Ramos (cell line): ENCODE results near the gene TBX15.
"Not testable (repeated sequence)": the region's sequence is repeated elsewhere in the genome, so short reads cannot be mapped to it uniquely, and the experiment has no call there.

ENCODE experiments used
- in situ Hi-C: fragments of 300-500 bp; cut with MboI; formaldehyde crosslinking; loops from one replicate; pipeline ENCODE4 v1.14.3; 2022; ENCODE audit warnings: low sequenced_read_pairs; ENCODE audit not compliant: unreplicated experiment

The TBX15 gene

DNA sequence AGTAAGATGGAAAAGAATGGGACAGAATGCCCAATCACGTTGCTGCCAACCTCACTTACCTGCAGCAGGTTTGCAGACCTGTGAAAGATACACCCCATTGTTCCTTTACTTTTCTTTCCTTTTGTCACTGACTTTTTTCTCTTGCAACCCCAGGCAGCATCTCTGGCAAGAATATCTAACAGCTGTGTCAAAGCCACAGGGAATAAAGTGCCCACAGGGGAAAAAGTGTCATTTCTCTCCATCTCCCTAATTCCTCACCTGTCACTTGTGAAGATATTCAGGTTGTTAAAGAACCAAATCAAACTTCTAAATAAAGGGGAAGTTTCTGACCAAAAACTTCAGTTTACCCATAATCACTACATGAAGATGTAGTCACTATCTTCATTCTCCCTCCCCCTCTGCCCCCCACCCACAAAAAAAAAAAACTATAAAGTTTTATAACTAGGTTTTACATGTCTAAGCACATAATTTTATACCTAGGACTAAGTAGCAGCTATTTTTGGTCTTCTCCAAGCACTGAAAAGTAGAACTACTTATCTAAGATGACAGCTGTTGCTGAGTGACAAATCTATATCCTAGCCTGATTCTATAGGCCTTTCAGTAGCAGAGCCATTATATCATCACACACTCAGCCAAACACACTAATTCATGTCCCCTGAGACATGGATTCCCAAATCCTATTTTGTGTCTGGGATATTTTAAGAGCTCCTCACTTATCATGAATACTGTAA lies 54.9 kb downstream of the TBX15 start:
- in situ Hi-C loops = no loop called here

DNA sequence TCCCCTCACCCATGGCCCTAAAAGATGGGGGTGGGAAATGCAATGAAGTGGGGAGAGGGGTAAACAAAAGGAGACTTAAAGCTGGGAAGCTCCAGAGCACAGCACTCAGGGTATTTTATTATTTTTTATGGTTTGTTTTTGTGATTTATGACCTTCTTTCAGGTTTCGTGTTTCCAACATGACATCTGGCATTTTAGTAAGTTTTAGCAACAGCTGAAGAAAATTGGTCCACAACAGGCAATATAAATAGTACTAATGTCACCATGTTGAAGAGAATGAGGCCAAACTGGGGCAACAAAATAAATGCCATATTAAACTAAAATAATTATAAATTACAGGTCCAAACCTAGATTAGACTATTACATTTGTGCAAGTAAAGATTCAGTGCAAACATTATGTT lies 56.3 kb downstream of the TBX15 start:
- in situ Hi-C loops = no loop called here

DNA sequence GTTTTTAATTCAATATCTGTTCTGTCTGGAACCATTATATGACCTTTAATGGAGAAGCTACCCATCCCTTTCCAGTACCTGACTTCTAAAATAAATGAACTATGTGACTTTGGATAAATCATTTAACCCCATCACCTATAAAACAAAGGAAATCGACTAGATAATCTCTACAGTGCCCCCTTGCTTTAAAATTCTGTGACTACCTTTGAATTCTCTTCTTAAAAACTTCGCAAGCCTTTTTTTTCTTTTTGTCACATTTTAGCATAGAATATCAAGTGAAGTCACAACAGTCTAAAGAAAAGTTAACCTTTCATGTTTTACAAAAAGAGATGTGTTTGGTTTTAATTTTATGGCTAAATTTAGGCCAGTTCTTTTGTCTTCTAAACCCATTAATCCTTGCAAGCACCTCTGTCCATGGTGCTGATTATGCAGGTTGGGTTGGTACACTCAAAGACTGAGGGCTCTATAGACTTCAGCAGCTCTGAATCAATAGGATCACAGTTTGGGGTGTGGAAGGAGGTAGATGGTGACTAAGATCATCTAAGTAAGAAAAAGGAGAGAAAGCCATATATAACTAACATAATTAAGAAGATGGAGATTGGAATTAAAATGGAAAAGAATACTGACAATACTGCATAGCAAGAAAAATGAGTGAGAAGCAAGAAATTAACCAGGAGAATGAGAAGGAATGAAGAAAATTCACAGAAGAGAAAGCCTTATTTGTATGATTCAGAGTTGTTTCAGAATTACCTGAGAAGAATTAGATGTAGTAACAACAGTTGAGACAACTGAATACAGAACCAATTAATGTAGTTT lies 59.2 kb downstream of the TBX15 start:
- in situ Hi-C loops = no loop called here

DNA sequence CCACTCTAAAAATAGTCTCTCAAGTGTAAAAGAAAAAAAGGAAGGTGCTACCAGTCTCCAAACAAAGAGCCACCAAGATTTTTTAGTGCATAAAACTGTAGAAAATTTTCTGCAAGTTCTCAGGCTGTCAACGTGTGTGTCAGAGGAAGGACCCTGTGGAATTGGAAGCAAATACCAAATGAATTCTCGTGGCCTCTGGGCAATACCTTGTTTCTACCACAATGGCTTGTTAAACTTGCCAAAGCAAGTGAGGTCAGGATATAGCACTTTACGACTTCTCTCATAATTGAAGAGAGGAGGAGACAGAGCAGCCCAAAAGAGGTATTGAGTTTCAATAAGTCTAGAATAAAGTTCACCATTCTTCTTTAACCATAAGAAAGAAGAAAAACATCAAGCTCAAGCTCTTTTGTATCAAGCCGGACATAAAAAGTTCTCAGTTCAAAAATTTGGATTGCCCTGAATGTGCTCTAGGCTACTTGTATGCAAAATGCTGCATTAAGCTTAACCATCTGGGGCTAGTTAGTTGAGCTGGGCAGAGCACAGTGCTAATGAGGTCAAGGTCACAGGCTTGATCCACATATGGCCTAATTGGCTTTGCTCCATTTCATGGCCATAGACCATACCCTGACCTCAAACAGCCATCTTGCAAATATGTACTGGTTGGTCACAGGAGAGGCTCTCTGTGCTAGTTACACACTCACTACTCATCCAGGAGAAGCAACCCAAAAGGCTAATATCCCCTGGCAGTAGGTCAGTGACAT lies 60.5 kb downstream of the TBX15 start:
- in situ Hi-C loops = no loop called here

DNA sequence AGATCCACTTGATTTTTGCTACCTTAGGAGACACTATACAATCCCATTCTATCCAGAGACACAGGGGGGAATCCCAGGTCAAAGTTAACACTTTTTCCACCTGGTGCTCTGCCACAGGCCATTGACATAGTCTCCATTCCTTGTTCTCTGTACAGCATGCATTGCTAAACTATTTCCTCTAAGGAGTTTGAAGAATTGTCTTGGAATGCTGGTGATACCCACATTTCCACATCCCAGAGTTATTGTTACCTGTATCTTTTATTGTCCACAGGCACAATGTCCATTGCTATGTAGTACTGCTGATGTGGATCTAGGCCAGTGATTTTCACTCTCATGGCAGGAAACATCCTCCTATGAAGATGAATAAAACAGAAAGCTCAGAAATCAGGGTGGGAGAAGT lies 61.9 kb downstream of the TBX15 start:
- in situ Hi-C loops = no loop called here

DNA sequence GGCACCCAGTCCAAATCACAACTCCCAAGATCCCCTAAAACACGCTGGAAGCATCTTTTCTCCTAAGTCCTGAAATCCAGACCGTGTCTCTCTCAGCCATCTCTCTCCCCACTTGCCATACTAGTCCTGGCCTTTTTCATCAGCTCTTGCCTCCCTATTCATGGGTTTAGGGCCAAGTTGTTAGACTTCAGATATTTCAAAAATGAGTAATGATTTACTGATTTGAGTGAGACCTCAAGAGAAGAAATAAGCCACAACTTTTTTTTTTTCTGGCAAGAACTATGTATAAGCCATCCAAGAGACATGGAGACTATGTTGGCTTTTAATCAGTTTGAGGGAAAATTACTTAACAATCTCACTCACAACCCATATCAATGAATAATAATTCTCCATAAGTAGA lies 62.5 kb downstream of the TBX15 start:
- in situ Hi-C loops = no loop called here

DNA sequence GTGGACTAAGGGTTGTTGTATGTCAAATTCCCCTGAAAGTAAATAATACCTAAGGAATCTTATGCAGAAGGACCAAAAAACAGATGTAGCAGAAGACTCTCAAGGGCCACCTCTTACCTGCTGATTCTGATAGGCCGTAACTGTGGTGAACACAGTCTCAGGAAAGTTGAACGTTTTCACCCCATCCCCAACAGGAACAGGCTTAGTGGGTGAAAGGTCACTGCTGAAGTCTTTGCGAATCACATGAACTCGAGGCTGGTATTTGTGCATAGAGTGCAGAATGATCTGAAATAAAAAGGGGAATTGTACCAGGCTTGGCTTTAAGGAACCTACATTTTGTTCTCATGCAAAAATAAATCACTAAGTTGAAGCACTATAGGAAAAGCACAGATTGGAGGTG lies 64.8 kb downstream of the TBX15 start:
- in situ Hi-C loops = no loop called here

DNA sequence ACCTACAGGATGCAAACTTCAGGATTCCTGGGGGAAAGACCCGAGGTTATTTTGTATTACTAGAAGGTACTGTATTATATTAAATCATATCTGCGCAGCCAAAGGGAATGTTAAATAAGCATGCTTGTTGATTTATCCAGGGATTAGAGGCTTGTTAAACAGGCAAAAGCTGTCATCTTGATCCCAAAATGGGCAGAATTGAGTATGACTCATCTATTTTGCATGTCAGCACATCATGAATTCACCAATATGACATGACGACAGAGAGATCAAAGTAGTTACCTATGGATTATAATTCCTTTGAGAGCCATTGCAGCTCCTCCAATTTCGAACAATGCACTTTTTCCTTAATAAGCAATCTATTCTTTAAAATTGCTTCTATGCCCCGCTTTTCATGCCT lies 66.1 kb downstream of the TBX15 start:
- in situ Hi-C loops = no loop called here

DNA sequence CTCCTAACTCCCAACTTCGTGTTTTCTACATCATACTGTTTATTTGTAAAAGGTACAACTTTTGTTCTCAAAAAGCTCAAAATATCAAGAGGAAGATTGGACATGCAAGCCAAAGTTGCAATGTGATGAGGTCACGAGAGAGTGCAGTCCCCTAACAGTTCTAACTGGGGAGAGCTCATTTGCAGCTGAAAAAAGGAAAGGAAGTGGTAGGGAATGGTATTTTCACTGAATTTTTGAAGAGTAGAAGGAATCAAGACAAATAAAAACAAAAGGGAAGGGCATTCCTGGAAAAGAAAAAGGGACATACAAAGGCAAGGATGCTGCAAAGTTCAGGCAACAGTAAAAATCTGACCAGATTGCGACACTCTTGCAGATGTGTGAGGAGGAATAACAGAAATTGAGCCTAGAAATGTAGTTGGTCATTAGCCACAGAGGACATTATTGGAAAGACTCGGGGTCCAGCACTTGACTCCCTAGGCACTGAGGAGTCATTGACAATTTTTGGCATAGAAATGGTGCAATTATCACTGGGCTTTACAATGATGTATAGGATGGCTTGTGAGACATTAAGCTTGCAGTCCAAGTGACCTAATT lies 67.9 kb downstream of the TBX15 start:
- in situ Hi-C loops = no loop called here

DNA sequence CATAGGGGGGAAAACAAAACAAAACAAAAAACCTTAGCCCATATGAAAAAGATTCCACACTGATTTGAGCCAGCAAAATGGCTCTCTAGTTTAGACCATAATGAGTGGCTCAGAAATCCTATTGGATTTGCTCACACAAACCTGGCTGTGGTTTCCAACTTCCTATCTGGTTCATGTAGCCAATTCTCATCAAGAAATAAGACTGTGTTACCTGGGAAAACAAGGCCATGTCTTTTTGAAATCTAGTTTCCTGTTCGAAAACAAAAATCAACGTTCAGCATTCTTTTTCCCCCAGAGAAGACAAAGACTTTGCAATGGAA lies 69.2 kb downstream of the TBX15 start:
- in situ Hi-C loops = no loop called here

DNA sequence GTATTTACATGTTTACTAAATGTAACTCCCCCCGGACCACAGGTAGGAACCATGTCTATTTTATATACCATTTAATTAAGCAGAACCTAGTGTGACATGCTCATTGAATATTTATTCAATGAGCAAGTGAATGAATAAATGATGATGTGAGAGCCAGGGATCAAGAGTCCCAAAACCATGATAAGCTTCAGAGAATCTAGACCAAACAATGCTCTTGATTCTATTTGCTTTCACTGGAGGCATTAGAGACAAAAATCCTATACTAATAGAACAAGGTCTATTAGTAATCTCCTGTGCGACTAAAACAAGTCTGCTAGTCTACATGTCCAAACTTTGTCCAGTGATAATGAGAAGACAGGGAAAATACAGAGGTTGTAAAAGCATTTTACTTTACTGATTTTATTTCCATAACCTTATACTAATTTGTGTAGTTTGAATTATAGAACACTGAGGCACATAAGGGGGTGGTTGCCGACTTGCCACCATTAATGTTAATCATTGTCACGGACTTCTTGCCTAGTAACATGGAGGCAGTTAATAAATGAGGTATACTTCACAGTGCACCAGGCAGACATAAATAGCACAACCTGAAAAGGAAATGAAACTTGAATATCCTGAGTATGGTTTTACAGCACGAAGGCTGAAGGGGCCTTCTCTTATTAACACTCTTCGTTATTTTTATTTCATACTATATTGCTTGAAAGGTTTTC lies 69.8 kb downstream of the TBX15 start:
- in situ Hi-C loops = no loop called here

DNA sequence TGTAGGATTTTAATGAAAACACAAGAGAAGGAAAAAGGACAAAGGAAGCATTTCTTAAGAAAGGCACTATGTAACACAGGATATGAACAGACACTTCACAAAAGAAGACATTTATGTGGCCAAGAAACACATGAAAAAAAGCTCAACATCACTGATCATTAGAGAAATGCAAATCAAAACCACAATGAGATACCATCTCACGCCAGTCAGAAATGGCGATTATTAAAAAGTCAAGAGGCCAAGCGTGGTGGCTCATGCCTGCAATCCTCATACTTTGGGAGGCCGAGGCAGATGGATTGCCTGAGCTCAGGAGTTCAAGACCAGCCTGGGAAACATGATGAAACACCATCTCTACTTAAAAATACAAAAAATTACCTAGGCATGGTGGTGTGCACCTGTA lies 71.8 kb downstream of the TBX15 start:
- in situ Hi-C loops = not testable (repeated sequence)

DNA sequence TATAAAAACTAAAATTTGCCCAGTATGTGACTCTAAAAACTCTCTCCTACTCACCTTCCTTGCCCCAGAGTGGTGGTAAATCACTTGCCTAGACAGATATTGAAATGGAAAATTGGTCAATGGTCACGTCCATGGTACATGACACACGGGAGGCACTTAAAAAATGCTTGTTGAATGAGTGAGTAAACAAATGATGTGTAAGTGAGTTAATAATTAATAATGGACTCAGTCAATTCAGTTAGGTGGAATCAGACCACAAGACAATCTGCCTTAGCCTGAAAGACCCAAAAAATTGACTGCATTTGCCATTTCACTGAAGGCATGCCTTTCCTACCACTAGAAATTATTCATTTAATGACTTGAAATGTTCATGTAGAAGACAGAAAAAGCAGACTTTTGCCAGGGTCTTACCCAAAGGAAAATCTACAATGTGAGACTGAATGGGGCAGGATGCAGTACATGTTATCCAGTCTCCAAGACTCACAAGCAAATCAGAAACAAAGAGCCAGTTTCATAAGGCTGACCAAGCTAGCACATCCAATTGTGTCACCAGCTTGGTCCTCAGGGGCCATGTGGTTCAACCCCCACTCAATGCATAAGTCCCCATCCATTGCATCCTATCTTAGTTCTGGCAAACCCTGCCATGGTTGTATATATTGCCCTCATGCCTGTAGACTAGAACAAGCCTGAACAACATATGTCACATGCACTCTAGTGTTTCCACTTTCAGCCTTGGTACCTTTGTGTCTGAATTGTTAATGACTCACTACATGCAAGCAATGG lies 73.6 kb downstream of the TBX15 start:
- in situ Hi-C loops = no loop called here

DNA sequence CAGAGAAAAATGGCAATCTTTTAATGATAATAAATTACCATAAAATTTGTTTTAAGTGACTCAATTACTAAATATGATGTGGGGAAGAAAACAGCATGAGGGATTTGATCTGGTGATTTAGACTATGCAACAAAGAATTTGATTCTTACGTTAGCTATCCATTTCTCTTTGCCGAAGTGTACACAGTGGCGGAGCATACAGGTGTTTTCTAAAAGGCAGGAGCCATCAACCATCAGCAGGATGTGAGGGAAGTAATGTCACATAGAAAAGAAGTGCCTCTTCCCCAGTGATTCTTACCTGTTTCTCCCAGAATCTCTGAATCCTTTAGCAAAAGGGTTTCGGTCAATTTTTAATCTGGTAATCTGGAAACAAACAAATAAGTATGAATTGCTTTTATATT lies 74.3 kb downstream of the TBX15 start:
- in situ Hi-C loops = no loop called here

DNA sequence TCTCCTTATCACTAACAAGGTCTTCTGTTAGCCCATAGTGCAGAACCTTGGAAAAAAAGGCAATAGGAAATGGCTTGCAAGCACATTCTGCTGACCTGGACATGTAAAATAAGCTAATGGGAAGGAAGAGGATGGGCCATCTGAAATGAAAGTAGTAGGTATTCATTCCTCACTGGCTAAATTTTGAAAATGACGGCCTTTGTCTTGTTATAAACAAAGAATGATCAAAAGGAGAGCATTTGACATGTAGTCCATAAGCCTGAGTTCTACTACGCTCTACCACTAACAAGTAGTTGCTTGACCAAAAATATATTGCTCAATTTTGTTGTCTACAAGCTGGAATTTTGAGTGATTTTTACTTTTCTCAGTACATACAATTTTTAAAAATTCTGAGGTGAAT lies 75.6 kb downstream of the TBX15 start:
- in situ Hi-C loops = no loop called here

DNA sequence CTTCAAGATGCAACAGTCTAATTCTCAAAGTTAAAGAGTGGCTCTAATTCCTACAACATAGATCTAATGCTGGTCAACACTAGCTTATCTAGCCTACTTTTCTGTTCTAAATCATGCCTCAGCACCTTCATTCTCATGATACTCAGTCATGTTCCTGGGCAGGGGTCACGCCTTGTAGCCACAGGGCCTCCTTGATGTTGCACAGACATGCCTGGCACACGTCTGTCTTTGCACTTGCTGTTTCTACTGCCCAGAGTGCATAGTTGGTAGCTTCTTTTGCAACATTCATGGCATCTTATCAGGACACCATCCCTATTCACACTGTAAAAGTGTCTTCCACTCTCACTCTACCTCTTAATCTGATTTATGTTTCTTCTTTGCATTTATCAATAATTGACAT lies 76.6 kb downstream of the TBX15 start:
- in situ Hi-C loops = no loop called here

DNA sequence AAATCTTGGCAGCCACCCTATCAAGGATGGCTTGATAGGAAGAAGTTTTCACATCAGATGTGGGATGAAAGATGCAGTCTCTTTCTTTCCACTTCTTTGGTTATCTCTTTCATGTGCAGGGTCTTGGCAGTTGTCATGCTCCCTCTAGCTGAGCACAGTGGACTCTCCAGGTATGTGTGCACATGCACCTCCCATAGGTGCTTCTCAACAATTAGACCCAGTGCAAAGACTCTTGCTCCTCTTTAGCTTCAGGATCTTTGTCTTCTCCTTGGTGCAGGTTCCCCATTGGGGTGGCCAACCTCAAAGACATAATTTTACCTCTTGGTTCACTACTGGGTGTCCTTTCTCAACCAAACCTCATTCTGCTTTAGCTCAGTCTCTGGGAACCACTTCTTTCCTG lies 80.7 kb downstream of the TBX15 start:
- in situ Hi-C loops = no loop called here

DNA sequence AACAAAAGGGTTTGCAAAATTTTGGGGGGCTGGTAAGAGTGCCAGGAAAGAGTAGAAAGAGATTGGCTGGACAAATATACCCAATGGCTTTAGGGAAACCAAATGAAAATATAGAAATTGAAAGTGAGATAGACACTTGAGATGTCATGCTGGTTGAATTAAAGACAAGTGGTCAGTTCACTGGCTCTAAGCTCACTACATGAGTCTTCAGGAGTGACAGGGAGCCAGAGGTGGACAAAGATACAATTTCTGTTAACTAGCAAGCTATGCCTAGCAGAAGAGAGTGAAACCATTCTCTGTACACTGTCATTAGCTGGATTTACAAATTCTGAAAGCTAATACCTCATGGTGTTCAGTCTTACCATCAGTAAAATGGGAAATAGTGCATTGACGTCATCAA lies 82.5 kb downstream of the TBX15 start:
- in situ Hi-C loops = no loop called here

DNA sequence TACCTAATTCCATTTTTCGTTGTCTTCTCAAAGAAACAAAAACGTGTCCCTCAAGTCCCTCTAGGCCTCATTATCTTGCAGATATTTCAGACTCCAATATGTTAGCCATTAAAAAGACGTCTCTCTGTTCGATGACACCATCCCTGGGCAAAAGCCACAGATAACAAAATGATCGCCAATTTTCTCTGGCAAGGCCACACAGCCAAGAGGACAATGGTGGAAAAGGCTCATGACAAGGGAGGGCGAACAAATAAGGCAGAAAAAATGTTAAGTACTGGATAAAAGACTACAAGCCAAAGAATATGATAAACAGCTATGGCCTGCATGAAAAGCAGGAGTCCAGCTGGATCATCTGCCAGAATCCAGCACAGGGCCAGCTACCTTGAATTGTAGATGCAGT lies 82.9 kb downstream of the TBX15 start:
- in situ Hi-C loops = no loop called here
